OCI-LY3 (cell line): ENCODE data around the gene SLC25A33.

Source experiments
- CTCF ChIP-seq: fragments of 200-600, 300-600 bp; sonication (generic); IDR thresholded peaks from 2 replicates; pipeline ENCODE4 v1.5.1; 2014; ENCODE audit warnings: antibody characterized with exemption, low read length, low read depth
- EZH2phosphoT487 ChIP-seq: fragments of 200-600 bp; shearing (Covaris generic); IDR thresholded peaks from 2 replicates; pipeline ENCODE4 v1.6.1; 2018; ENCODE audit warnings: antibody characterized with exemption, mixed run types, low read depth

DNA sequence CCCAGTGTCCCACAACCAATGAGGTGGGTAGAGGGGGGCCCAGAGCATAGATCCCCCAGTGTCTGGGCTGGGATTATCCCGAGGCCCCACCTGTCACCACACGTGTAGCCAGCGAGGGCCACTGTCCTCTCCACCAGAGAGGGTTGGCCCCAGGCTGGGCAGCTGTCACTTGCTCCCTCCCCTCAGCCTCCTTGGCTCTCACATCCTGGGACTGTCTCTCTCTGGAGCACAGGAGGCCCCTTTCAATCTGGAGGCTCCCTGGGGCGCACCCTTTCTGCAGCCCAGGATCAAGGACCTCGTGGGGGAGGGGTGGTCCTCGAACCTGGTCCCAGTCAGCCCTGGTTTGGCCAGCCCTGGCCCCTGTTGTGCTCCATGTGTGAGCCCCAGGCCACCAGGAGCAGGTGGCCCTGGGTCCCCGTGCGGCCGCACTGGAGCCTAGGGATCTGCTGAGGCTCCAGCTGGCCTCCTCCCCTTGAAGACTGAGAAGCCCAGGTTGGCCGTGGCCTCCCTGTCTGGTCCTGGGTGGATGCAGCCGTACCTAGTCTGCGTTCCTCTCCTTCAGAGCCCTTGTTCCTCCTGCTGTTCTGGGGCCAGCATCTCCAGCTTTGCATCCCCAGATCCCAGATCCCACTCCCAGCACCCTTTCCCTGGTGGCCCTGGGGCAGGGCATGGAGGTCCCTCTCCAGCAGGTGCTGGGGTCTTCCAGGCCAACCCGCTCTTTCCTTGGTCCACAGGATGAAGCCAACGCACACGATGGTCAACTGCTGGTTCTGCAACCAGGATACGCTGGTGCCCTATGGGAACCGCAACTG lies 56.1 kb downstream of the SLC25A33 start:
- no peak for TF ChIP-seq CTCF
- no peak for TF ChIP-seq EZH2phosphoT487
